HG02943 (cell line): ENCODE results near the gene ENDOV.

ENCODE experiments used
- ATAC-seq: cut with Tn5 transposase; IDR thresholded peaks from one replicate; pipeline ENCODE4 v1.9.1; 2021; ENCODE audit warnings: mild to moderate bottlenecking, low read depth, moderate library complexity; ENCODE audit not compliant: unreplicated experiment

Gene ENDOV

DNA sequence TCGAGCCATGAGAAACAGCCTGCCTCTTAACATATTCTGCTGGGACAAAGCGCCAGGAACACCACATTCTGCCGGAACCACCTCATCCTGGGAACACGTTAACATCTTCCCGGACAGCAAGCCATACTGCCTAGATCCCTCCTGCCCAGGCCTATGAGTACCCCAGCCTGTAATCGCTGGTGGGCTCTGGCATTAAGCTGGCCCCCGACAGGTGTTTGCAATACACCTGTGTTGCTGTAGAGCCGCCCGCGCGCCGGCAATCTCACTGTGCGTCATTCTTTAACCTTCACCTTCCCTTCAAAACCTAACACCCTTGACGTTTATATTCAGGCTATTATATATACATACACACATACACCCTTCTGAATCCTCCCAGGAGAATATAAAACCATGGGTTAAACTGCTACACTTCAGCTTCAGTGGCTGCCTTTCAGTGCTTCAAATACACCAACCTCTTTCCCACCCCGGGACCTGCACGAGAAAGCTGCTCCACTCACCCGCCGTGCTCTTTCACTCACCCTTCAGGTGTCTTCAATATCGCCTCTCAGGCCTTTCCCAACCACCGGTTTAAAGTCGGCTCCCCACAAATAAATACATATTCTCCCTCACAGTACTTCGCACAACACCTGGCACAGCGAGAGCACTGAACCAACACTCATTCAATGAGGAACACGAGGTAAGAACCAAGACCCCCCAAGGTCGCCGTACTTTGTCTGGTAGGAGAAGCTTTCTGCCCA lies 1.0 kb upstream of the ENDOV start:
- no peak for ATAC-seq

DNA sequence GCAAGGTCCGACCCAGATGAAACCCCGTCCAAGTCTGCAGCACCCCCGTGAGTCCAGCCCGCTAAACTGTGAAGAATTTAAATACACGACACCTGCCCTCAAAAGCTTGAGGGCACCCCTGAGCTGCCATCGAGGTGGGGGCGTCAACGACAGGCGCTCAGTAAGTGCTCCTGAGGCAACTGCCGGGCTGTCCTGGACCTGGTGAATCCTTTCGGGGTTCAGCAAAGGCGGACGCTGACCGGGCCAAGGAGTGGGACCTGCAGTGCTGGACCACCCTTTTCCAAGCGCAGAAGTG lies 512 bp upstream of the ENDOV start:
- no peak for ATAC-seq

GRCh38 chr17:80415626-80416137 lies 715 bp downstream of the ENDOV start:
- no peak for ATAC-seq

DNA sequence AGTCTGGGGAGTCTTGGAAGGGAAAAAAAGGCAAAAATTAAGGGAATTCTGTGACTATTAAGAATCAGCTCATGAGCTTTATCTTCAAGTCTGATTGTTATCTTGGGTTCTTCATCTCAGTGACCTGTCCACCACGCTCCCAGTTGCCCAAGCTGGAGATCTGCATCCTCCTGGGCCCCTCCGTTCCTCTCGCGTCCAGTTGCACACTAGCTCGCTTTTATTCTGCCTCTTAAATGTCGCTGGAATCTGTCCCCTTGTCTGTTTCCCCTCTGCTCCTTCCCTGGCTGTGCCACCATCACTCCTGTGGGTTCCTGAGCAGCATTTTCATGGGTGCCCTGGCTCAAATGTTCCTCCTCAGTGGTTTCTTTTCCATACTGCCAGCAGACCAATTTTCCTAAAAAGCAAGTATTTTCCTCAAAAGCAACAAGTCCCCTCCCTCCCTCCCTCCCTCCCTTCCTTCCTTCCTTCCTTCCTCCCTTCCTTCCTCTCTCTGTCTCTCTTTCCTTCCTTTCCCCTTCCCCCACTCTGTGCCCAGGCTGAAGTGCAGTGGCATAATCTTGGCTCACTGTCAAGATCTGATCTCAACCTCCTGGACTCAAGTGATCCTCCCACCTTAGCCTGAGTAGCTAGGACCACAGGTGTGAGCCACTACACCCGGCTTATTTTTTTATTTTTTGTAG lies 1.4 kb downstream of the ENDOV start:
- no peak for ATAC-seq

- no peak for ATAC-seq
Observed at GRCh38 chr17:80416940-80417293, 1.9 kb downstream of the ENDOV start.

DNA sequence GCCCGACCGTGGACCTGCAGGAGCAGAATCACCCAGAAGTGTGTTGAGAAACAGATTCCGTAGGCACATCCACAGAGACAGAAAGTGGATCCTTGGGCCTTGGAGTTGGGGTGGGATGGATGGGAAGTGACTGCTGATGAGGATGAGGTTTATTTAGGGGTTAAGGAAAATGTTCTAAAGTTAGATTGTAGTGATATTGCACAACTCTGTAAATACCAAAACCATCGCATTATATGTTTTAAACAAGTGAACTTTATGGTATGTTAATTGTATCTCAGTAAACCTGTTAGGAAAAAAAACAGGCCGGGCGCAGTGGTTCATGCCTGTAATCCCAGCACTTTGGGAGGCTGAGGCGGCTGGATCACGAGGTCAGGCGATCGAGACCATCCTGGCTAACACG lies 3.6 kb downstream of the ENDOV start:
- ATAC-seq = no peak

DNA sequence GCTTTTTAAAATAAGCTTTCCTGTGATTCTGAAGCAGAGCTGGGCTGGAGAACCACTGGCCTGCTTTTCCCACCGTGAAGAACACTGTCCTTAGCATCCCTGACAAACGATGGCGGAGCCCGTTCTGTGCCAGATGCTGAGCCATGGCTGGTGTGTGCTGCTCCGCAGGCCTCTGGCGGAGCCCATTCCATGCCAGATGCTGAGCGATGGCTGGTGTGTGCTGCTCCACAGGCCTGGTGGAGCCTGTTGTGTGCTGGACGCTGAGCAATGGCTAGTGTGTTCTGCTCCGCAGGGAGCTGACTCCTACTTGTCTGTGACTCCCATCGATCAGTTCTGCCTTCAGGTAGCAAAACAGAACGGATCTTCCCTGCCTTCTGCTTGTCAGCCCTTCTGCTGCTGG lies 4.3 kb downstream of the ENDOV start:
- ATAC-seq = no peak

DNA sequence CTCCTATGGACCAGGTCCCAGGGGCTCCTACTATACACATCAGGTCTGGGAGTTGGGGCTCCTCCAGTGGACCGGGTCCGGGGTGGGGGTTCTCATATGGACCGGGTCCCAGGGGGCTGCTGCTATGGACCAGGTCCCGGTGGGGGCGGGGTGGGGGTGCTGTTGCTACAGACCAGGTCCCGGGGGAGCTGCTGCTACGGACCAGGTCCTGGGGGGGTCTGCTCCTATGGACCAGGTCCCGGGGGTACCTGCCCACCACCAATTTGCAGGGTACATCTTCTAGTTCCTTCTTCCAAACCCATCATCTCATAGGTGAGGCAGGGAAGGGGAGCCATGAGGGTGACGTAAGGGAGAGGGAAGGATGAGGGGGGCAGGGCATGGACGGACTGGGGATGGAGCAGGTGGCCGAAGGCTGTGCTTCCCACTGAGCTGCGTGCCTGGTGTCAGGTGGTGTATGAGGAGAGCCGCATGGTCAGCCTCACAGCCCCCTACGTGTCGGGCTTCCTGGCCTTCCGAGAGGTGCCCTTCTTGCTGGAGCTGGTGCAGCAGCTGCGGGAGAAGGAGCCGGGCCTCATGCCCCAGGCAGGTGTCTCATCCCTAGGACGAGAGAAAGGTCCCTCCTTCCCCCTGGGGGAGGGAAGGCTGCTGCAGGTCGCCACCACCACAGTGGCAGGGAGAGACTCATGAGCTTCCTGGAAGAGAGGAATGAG lies 6.6 kb downstream of the ENDOV start:
- ATAC-seq = no peak

DNA sequence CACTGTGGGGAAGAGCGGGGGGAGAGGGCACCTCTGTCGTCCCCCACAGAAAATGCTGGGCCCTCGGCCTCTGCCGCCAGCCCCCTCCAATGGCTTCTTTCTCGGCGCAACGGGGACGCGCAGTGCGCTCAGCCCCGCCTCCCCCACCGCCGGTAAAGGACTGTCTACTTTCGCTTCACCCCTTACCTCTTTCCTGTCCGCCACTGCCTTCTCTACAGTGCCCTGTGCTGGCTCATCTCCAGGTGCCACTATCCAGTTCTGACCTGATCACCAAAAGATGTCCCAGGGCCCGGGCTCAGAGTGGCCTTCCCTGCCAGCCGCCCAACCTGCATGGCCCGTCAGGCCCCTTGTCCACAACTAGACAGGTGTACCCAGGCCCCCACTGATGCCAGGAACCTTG lies 7.3 kb downstream of the ENDOV start:
- ATAC-seq = no peak

DNA sequence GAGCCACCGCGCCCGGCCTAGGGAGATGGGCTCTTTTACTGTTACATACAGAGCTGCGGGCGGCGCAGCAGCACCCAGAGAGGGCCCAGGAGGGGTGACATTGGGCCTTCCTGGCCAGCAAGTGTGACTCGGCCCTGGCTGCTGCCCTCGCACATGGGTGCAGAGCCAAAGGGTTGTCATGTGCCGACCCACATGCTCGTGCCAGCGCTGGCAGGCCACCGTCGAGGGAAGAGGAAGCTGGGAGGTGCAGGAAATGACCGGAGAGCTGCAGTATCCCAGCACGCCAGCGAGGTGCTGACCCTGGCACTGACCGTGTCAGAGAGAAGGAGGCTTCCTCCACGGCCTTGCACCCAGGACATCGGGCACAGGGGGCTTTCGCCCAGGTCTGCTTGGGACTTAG lies 8.0 kb downstream of the ENDOV start:
- no peak for ATAC-seq

- ATAC-seq = no peak
Observed at GRCh38 chr17:80423536-80424225, 8.7 kb downstream of the ENDOV start.

DNA sequence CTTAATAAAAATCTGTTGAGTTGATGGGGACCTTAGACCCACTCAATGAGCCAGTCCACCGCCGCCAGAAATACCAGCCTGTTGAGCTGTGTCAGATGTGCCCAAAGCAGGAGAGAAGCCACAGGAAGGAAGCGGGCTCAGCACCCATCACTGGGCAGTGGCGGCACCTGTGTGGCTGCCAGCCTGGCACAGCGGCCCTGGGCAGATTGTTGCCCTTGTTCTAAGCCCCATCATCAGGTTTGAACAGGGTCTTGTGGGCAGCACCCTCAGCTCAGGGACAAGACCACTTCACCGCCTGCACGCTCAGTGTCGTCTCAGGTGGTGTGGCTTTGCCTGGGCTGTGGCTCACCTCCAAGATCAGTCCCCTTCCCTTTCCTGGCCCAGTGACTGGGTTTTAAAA lies 9.3 kb downstream of the ENDOV start:
- ATAC-seq = no peak

- no peak for ATAC-seq
Observed at GRCh38 chr17:80424878-80425765, 10.2 kb downstream of the ENDOV start.

GRCh38 chr17:80425835-80426426 lies 11.0 kb downstream of the ENDOV start:
- ATAC-seq = no peak

DNA sequence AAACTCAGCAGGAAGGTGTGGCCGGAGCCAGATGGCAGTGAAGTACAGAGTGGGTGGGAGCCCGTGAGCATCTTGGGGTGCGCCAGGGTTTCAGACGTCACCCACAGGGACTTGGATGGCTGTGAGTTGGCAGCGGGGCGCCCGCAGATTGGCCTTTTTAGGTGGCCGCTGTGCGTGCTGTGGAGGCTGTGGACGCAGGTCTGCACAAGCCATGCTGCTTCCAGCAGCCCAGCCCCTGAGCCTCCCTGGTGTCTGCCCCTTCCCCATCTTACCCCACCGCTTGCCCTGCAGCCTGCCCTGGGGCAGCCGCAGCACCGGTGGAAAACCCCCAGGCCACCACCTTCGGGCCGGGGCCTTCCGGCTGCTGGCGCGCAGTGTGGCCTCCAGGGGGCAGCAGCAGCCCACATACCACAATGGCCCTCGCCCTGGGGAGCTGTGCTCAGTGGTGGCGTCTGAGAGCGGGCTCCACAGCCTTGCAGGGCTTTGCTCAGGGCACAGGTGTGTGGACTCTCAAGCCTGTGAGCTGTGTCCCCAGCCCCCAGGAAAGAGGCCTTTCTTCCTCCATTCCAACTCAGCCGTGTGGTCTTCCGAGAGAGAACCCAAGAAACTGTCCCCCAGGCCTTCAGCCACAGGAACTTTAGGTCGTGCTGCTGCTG lies 11.8 kb downstream of the ENDOV start:
- no peak for ATAC-seq

DNA sequence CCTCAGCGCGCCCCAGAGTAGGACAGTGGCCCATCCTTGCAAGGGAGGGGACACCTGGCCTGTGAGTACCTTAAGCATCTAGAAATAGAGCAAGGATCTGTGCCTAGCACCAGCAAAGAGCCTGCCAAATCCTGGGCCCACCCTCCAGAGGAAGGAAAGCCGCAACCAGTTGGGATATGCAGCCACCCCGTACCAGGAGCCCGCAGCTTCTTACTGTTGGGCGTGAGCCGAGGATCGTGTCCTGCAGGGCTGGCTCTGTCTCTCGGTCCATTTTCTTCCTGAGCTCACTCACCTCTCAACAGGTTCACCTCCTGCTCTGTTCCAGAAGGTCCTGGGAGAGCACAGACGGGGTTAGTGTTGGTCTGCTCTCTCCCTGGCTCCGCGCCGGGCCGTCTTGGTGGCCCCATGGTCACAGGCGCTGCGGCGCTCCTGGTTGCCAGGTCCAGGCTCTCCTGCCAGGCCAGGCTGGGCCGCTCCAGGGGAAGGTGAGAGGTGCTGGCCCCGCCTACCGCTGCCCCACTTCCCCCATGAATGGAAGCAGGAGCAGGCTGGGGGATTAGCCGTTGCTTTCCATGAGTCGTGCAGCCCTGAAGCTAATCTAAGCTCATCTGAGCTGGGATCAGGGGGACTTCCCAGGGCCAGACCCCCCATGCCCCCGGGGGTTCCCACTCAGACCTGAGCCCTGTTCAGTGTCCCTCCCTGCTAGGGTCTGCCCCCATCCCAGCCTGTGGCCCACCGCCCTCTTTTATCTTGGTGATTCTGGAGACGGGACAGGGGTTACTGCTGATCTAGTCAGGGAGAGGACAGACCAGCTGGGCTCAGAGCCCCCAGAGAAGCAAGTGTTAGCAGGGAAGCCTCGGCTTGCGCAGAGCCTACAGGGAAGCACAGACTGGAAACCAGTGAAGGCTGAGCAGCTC lies 12.7 kb downstream of the ENDOV start:
- no peak for ATAC-seq

DNA sequence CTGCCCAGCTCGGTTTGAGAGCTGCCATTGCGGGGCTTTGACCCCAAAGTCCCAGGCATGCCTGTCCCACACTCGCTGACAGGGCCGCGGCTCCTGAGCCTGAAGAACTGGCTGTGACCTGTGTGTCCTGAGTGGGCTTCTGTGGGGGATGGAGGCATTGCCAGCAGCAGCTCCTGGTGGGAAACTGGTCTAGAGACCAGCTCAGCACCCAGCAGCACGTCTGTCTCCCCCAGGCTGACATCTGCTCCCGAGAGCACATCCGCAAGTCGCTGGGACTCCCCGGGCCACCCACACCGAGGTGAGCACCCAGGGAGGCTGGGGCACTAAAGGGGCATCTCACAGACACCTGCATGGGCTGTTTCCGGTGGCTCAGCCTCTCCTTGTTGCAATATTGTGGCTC lies 13.4 kb downstream of the ENDOV start:
- ATAC-seq = no peak

DNA sequence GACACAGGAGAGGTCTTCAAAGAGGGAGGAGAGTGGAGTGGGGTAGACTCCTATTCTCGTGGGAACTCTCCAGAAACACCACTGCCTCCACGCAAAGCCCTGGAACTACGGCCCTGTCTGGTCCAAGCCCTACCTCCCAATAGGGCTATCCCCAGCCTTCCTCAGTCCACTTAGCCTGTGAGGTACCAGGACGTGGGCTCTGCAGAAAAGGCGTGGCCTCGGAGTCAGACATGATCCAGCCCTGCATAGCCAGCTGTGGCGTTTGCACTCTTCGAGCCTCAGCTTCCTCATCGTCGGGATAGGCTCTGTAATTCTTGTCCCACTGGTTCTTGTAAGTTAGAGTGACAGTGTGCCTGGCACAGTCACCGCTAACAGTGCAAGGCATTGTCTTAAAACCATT lies 13.8 kb downstream of the ENDOV start:
- ATAC-seq = no peak
